ENCODE results near the gene ATG4B.
"Not testable (repeated sequence)": the region's sequence is repeated elsewhere in the genome, so short reads cannot be mapped to it uniquely, and the experiment has no call there.

The ATG4B gene

DNA sequence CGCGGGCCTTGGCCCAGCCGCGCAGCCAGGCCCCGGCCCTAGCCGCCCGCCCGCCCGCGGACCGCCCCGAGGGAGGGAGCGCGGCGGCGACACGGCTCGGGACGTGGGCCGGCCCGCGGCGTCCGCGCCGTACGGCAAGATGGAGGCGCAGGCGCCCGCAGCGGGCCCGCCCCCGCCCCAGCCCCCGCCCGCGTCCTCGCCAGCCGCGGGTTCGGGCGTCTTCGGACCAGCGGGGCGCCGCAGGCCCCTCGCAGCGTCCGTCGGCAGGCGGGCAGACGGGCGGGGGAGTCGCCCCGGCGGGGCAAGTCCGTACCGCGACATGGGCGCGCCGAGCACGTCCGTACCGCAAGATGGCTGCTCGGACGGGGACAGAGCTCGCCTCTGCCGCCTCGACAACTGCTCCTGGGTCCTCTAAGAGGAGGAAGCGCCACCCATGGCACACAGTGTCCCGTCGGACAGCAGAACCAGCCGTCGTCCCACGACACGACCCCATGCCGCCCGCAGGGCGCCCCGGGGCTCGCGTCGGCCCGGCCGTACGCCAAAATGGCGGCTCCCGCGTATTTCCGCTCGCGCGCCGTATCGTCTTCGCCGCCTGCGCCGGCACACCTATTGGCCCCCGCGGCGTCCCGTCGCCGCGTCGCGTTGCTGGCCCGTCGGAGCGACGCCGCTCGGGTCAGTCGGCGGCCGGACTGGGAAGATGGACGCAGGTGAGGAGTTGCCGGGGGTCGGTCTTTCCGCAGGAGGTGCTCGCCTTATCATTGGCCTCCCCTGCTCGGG is at the start of gene ATG4B, which contains the start of gene THAP4:
TSS of gene ATG4B (plus strand) at position 676 of the 777 bp plus-strand sequence. CDS start at position 698, 22 bp downstream.
TSS of gene THAP4 (minus strand) at position 141 of the 777 bp plus-strand sequence. CDS start 141 bp downstream, outside the sequence.
- DNase-seq (ENCODE audit: low read depth, low spot score): peak; percentile 57

- DNase-seq (ENCODE audit: low read depth, low spot score): not testable (repeated sequence)
Measured at GRCh38 chr2:241589863-241590262, 47.6 kb upstream of the ATG4B start.

DNA sequence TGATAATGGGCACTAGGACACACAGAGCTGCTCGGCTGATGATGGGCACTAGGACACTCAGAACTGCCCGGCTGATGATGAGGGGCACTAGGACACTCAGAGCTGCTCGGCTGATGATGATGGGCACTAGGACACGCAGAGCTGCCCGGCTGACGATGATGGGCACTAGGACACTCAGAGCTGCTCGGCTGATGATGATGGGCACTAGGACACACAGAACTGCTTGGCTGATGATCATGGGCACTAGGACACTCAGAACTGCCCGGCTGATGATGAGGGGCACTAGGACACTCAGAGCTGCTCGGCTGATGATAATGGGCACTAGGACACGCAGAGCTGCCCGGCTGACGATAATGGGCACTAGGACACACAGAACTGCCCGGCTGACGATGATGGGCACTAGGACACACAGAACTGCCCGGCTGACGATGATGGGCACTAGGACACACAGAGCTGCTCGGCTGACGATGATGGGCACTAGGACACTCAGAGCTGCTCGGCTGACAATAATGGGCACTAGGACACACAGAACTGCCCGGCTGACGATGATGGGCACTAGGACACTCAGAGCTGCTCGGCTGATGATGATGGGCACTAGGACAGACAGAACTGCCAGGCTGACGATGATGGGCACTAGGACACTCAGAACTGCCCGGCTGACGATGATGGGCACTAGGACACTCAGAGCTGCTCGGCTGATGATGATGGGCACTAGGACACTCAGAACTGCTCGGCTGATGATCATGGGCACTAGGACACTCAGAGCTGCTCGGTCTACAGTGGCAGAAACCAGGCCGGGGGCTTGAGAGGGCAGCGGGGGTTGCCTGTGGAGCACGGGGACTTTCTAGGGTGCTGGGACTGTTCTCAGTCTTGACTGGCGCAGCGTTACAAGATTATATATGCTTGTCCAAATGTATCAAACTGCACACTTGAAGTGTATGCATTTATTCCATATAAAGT is 46.7 kb upstream of the ATG4B start:
- DNase-seq (ENCODE audit: low read depth, low spot score): not testable (repeated sequence)

DNA sequence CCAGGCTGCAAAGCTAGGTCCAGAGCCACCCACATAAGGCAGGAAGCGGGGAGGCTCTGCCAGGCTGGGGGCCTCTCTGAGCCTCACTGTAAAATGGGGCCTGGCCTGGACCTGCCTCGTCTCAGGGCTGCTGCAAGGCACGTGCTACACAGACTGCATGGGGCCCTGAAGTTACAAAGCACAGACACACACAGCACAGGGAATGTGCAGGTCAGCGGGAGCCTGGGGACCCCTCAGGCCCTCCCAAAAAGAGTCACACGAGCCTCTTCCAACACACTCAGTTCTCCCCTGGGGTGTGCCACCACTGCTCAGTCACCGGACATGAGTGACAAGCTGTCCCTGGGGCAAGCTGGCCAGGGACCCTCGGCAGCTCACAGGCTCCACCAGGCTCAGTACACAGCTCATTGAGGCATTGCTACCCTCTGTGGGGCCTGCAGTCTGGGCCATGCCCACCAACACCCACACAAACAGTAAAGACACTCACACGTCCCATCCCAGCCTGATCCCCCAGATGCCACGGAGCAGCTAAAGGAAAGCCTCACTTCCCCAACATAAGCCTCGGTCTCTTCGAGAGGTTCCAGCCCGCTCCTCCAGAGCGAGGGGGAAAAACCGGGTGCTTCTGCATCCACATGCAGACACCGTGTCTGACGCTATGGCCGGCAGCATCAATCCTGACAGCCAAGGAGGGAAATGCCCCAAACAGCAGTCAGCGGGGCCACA is 45.2 kb upstream of the ATG4B start:
- DNase-seq (ENCODE audit: low read depth, low spot score): no peak

GRCh38 chr2:241593271-241593670 is 44.2 kb upstream of the ATG4B start:
- DNase-seq (ENCODE audit: low read depth, low spot score): no peak

DNA sequence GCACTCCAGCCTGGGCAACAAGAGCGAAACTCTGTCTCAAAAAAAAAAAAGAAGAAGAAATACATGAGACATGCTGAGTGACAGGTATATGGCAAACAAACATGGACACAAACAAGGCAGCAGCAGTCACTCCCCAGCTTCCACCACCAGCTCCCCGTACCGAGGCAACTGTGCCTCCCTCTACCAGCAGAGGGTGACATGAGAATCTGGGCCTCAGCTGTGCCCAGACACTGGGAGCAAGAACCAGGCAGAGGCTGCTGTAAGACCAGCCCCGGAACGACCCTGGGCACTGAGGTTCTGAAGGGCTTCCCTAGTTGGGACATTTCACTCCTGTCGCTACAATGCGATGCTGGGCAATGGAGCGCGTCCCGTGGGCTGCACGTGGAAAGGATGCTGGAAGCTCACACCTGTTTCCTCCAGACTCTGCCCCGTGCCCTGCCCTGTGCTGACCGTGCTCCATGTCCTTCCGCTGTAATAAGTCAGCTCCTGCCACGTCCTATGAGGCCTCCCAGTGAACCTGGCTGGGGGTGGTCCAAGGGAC is 41.8 kb upstream of the ATG4B start:
- no peak for DNase-seq (ENCODE audit: low read depth, low spot score)

GRCh38 chr2:241597561-241597960 is 39.9 kb upstream of the ATG4B start:
- no peak for DNase-seq (ENCODE audit: low read depth, low spot score)

DNA sequence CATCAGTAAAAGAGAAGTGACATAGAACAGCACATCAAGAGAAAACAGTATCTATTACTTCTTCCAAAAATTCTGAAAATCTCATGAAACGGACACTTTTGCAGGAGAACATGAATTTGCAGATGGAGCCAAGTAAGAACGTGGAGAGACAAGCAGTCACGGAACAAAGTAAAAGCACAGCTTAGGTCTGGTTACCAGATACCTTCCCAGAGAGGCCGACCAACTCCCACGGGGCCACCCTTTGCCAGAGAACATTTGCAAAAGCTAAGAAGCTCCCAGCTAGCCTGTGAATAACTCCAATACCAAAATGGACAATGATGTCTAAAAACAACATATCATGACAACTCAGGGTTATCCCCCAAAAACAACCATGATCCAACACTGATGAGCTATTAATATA is 39.4 kb upstream of the ATG4B start:
- DNase-seq (ENCODE audit: low read depth, low spot score): no peak

DNA sequence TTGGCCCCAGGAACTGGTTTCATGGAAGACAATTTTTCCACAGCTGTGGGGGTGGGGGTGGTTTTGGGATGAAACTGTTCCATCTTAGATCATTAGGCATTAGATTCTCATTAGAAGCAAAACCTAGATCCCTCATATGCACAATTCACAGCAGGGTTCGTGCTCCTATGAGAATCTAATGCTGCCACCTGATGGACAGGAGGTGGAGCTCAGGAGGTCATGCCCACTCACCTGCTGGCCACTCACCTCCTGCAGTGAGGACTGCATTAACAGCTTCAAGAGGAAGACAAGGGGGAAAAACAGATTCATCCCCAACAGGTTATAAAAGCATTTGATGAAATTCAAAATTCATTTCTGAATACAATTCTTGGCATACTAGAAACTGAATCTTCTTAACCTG is 39.0 kb upstream of the ATG4B start:
- no peak for DNase-seq (ENCODE audit: low read depth, low spot score)

GRCh38 chr2:241599615-241600014 is 37.9 kb upstream of the ATG4B start:
- no peak for DNase-seq (ENCODE audit: low read depth, low spot score)

DNA sequence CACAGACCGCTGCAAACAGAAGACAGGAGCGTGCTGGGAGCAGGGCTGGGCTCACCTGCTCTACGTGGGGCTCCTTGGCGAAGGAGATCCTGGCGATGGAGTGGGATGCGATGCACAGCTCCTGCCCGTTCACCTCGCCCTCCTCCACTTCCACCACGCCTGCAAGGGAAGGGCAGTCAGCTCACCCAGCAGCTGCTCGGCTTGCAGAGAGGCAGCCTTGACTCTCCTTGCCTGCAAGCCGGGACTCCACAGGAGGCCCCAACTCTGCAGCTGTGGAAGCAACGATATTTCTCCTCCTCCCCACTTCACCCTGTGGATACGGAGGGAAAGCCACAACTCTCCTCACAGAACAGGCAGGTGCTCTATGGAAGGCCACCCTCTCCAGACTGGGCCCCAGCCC is 35.7 kb upstream of the ATG4B start:
- DNase-seq (ENCODE audit: low read depth, low spot score): no peak

DNA sequence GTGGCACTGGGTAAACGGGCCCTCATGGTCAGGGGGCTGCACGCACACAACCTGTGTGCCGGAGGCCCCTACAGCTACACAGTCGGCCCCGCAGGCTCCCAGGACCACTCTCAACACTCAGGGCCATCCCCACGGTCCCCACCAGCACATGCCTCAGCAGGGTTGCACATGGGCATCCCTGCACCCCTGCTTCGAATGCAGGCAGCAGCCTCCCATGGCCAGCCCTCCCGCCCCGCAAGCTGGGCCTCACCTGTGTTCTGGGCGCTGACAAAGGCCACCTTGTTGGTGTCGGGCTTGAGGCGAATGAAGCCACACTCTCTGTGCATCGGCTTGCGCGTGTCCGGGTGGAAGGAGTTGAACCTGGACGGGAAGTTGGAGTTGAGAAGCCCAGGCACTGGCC is 34.8 kb upstream of the ATG4B start:
- no peak for DNase-seq (ENCODE audit: low read depth, low spot score)

DNA sequence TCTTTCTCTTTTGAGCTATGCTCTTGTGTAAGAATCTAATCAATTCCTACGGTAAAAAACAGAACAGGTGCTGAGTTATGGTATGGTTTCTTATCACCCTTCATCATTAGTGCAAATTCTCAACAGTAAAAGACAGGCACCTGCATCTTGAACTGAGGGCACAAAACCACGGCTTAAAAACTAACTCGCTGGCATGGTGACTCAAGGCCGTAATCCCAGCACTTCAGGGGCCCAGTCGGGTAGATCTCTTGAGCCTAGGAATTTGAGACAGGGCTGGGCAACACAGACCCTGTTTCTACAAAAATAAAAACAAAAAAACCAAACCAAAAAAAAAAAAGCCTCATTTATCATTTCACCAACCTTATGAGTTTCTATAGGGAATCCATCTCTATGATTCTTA is 33.8 kb upstream of the ATG4B start:
- no peak for DNase-seq (ENCODE audit: low read depth, low spot score)

- DNase-seq (ENCODE audit: low read depth, low spot score): no peak
Measured at GRCh38 chr2:241606186-241606585, 31.3 kb upstream of the ATG4B start.

DNA sequence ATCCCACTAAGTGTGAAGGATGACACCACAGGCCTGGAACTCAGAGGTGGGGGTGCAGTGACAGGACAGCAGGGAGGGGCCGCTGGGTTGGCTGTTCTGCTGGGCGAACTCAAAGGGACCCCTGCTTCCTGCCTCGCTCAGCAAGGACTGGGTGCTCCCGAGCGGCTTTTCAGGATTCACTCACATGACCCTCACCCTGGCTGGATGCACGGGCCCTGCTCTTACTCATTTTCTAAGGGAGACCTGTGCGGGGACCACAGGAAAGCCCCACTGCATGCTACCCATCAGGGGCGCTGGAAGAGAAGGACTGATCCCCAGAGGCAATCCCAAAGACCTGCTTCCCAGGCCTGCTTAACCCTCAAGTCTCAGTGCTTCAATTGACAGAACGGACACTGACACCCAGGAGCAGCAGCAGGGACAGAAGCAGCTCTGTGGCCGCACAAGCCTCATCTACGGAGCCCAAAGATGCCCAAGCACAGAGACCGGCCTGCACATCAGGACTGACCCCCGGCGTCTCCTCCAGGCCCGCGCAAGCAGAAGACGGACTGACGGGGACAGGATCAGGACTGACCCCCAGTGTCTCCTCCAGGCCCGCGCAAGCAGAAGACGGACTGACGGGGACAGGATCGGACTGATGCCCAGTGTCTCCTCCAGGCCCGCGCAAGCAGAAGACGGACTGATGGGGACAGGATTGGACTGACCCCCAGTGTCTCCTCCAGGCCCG is 30.2 kb upstream of the ATG4B start:
- no peak for DNase-seq (ENCODE audit: low read depth, low spot score)

GRCh38 chr2:241608881-241609280 is 28.6 kb upstream of the ATG4B start:
- DNase-seq (ENCODE audit: low read depth, low spot score): no peak

GRCh38 chr2:241609859-241610793 is 27.4 kb upstream of the ATG4B start:
- peak; percentile 80 for DNase-seq (ENCODE audit: low read depth, low spot score)

GRCh38 chr2:241611062-241611461 is 26.4 kb upstream of the ATG4B start:
- no peak for DNase-seq (ENCODE audit: low read depth, low spot score)

- DNase-seq (ENCODE audit: low read depth, low spot score): no peak
Measured at GRCh38 chr2:241612156-241613016, 25.1 kb upstream of the ATG4B start.

Data from activated CD4-positive, CD25-positive, alpha-beta regulatory T cell treated with anti-CD3 and anti-CD28 coated beads, Interleukin-2, amount 50 U/mL, for 16 hours (primary cell).